K562 treated with DMSO at 1 percent for 12 hours (cell line): ENCODE data around the gene TTC36. TPM values are rescaled to one million over a fixed set of nuclear protein-coding genes. Genes with fewer than 3 reads are reported as not detected.

ENCODE experiments used
- total RNA-seq: library from RNA; unstranded; fragments of 300-600 nt; gene quantifications from 2 replicates; pipeline ENCODE4 v1.2.3, GENCODE V29; 2022; ENCODE audit not compliant: insufficient read depth

The TTC36 gene, protein sequence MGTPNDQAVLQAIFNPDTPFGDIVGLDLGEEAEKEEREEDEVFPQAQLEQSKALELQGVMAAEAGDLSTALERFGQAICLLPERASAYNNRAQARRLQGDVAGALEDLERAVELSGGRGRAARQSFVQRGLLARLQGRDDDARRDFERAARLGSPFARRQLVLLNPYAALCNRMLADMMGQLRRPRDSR
- total RNA-seq: 1.8 and 2.5 TPM in 2 replicates

DNA sequence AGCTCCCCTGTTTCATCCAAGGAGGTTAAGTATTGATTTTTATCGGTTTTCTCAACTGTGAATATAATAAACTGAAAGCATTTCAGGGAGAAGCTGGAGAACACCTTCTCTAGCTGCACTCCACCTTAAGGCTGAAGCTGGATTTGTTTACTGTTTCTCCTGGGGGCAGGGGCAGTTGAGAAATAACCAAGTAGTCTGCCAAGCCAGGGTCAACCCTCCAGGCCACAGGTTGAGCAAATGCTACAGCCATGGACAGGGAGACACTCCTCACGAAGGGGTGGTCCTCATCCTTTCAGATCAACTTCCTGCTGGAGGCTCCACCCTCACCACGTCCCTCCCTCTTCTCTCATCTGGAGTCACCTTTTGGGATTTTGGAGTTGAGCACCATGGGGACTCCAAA, at the start of gene TTC36:
Gene TTC36, plus strand, starts transcription at position 366 of the 400 bp plus-strand sequence. Its CDS starts 21 bp downstream, at position 387.

DNA sequence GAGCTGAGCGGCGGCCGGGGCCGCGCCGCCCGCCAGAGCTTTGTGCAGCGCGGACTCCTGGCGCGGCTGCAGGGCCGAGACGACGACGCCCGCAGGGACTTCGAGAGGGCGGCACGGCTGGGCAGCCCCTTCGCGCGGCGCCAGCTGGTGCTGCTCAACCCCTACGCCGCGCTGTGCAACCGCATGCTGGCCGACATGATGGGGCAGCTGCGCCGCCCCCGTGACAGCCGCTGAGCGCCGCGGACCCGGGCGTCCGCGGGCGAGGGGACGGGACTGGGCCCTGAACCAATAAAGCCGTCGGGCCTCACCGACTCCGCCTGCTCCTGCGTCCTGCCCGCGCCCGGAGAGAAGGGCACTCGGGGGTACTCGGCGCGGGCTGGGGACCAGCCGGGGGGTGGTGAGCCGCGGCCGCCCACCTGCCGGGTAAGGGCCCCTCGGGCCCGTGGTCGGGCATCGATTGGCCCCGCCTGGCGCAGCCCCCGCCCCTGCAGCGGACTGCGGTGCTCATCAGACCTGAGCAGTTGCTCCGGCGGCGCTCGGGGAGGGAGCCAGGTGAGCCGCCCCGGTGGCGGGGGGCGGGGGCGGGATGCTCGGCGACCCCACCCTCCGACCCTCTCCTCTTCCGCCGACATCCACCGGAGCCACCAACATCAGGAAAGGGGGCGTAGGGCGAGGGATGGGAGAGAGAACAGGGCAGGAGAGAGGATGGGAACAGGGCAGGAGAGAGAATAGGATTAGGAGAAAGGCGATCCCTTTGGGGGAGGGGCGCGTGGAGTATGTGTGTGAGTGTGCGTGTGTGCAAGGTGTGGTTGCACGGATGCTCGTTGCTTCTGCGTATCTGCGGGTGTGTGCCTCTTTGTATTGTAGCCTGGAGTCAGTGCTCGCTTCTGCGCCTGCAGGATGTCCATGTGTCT, 3.7 kb downstream of the TTC36 start, which contains the start of gene TMEM25:
Gene TMEM25, plus strand, starts transcription at position 510 of the 914 bp plus-strand sequence. CDS start 610 bp downstream, outside the sequence.

DNA sequence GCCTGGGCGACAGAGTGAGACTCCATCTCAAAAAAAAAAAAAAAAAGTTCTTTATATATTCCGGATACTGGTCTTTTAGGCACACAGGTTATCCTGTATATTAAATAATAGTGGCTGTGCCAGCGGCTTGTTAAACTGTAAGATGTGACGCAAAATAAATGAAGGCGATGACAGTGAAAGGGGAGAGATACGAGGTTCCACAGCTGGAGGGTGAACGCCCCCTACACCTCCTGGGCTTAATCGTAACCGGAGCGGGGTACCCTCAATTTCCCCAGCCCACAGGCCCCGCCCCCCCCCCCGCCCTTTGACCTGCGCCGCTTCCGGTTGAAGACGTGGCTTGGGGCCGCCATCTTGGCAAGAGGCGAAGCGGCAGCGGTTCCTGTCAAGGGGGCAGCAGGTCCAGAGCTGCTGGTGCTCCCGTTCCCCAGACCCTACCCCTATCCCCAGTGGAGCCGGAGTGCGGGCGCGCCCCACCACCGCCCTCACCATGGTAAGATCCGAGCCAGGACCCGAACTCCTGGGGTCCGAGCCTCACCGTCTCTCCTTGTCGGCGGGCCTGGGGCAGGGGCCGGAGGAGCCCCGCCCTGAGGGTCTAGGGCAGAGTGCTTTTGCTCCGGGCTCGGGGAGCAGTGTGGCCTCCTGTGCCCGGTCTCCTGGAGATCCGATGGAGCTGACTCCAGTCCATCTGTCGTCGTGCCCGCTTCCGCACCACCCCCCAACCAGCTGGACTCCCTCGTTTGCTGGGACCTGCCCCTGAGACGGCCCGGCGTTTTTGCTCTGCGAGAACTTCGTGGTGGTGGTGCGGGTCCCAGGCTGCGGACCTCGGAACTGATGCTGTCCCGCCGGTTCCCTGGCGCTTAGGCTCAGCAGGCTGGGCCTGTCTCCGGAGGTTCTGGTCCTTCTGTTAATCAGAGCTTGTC, 45.0 kb downstream of the TTC36 start, which contains the start of gene ARCN1:
Gene ARCN1, plus strand, starts transcription at position 349 of the 920 bp plus-strand sequence. Its CDS starts 139 bp downstream, at position 488.

Other genes with a start within 250 kb of the TTC36 start
- gene CD3E, start 222.7 kb upstream of the TTC36 start, total RNA-seq: 0.75 and 0.99 TPM in 2 replicates
- gene CD3D, start 184.8 kb upstream of the TTC36 start, total RNA-seq: 10.2 and 11.7 TPM in 2 replicates
- 1.5 TPM in 1 of 2 replicates, not detected in the other for gene CD3G, start 183.1 kb upstream of the TTC36 start, total RNA-seq
- 5.5 and 29.7 TPM in 2 replicates for gene UBE4A, start 167.9 kb upstream of the TTC36 start, total RNA-seq
- gene ATP5MG, start 125.9 kb upstream of the TTC36 start, total RNA-seq: 170 and 215 TPM in 2 replicates
- 4.2 and 30.5 TPM in 2 replicates for gene KMT2A, start 91.0 kb upstream of the TTC36 start, total RNA-seq
- 7.3 and 8.2 TPM in 2 replicates for gene TMEM25, start 3.7 kb downstream of the TTC36 start, total RNA-seq
- 22.9 and 27.9 TPM in 2 replicates for gene IFT46, start 38.5 kb downstream of the TTC36 start, total RNA-seq
- gene ARCN1, start 44.9 kb downstream of the TTC36 start, total RNA-seq: 59.8 and 156 TPM in 2 replicates
- gene PHLDB1, start 80.1 kb downstream of the TTC36 start, total RNA-seq: 12.9 and 39.4 TPM in 2 replicates
- gene TREH, start 152.2 kb downstream of the TTC36 start, total RNA-seq: not detected in 2 replicates